ENCODE measurements around the gene TUBB4B.

DNA sequence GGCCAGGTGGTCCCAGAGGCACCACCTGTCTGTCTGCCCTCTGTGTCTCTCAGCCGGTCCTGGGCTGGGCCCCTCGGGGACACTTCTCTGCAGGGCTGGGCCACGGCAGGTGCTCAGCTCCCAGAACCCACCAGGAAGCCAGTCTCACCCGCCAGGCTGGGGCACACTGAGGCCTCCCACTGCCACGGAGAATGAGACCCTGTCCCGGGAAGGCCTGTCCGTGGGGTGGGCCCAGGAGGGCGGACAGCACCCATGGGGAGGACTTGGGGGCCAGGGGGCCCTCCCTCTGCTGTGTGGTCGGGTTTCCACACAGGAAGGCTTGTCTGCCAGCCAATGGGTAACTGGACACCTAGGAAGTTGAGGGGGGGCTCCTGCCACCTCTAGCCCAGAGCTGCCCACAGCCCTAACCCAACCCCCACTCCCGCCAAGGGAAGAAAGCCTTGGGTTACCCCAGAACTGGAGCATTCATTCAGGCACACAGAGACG, 4.1 kb upstream of the TUBB4B start:
- TF ChIP-seq POLR2A (IDR thresholded peaks at IDR 0.05; ENCODE audit: low read length), result no peak
- TF ChIP-seq, protein P1, sequence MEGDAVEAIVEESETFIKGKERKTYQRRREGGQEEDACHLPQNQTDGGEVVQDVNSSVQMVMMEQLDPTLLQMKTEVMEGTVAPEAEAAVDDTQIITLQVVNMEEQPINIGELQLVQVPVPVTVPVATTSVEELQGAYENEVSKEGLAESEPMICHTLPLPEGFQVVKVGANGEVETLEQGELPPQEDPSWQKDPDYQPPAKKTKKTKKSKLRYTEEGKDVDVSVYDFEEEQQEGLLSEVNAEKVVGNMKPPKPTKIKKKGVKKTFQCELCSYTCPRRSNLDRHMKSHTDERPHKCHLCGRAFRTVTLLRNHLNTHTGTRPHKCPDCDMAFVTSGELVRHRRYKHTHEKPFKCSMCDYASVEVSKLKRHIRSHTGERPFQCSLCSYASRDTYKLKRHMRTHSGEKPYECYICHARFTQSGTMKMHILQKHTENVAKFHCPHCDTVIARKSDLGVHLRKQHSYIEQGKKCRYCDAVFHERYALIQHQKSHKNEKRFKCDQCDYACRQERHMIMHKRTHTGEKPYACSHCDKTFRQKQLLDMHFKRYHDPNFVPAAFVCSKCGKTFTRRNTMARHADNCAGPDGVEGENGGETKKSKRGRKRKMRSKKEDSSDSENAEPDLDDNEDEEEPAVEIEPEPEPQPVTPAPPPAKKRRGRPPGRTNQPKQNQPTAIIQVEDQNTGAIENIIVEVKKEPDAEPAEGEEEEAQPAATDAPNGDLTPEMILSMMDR (IDR thresholded peaks at IDR 0.05), result no peak
- TF ChIP-seq EP300 (IDR thresholded peaks at IDR 0.05), result no peak
- no peak for TF ChIP-seq JUNB (IDR thresholded peaks at IDR 0.05)
- no peak for TF ChIP-seq NFE2L2 (conservative IDR thresholded peaks at IDR 0.05; ENCODE audit: low read length)
- TF ChIP-seq E2F6 (IDR thresholded peaks at IDR 0.05; ENCODE audit: borderline replicate concordance, low read depth), result no peak

Data from A549 (cell line).